ENCODE data around the gene CCDC85A.

DNA sequence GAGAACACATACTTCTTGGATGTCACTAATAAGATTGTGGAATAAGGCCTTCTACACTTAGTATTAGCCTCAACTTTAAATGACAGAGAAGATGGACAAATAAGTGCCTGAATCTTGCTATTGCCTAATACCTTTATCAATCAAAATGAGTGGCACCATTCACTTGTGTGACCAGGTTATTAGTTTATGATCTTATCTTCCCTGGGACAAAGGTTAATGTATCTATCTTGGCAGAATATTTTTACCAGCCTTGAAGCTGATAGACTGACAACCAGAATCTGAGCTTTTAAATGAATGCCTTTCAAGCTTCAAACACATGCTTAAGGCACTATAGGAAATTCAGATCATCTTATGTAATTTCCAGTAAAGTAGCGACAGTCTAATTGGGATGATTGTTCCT is 202.9 kb downstream of the CCDC85A start:
- TF ChIP-seq POLR2AphosphoS5 (IDR thresholded peaks at IDR 0.05; ENCODE audit: low read depth, low read length), result no peak
- no peak for TF ChIP-seq CBX5 (IDR thresholded peaks at IDR 0.05; ENCODE audit: low read depth, low read length)
- TF ChIP-seq EZH2 (IDR thresholded peaks at IDR 0.05; ENCODE audit: low read depth, low read length, severe bottlenecking), result no peak
- TF ChIP-seq SIRT6 (IDR thresholded peaks at IDR 0.05; ENCODE audit: low read length), result no peak
- no peak for TF ChIP-seq CBX8 (IDR thresholded peaks at IDR 0.05; ENCODE audit: borderline replicate concordance, low read depth, low read length)
- TF ChIP-seq POLR2A (IDR thresholded peaks at IDR 0.05; ENCODE audit: control extremely low read depth in 1 of 2, low read depth in 2 of 2, low read length in 2 of 2), result no peak
- TF ChIP-seq, protein P1, sequence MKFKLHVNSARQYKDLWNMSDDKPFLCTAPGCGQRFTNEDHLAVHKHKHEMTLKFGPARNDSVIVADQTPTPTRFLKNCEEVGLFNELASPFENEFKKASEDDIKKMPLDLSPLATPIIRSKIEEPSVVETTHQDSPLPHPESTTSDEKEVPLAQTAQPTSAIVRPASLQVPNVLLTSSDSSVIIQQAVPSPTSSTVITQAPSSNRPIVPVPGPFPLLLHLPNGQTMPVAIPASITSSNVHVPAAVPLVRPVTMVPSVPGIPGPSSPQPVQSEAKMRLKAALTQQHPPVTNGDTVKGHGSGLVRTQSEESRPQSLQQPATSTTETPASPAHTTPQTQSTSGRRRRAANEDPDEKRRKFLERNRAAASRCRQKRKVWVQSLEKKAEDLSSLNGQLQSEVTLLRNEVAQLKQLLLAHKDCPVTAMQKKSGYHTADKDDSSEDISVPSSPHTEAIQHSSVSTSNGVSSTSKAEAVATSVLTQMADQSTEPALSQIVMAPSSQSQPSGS (IDR thresholded peaks at IDR 0.05; ENCODE audit: low read length), result no peak
- TF ChIP-seq, protein P2, sequence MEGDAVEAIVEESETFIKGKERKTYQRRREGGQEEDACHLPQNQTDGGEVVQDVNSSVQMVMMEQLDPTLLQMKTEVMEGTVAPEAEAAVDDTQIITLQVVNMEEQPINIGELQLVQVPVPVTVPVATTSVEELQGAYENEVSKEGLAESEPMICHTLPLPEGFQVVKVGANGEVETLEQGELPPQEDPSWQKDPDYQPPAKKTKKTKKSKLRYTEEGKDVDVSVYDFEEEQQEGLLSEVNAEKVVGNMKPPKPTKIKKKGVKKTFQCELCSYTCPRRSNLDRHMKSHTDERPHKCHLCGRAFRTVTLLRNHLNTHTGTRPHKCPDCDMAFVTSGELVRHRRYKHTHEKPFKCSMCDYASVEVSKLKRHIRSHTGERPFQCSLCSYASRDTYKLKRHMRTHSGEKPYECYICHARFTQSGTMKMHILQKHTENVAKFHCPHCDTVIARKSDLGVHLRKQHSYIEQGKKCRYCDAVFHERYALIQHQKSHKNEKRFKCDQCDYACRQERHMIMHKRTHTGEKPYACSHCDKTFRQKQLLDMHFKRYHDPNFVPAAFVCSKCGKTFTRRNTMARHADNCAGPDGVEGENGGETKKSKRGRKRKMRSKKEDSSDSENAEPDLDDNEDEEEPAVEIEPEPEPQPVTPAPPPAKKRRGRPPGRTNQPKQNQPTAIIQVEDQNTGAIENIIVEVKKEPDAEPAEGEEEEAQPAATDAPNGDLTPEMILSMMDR (IDR thresholded peaks at IDR 0.05; ENCODE audit: control extremely low read depth in 1 of 3, insufficient read depth in 1 of 3, low read depth in 1 of 3, low read length in 3 of 3), result no peak
- no peak for TF ChIP-seq EP300 (IDR thresholded peaks at IDR 0.05; ENCODE audit: borderline replicate concordance in 1 of 2, low read depth in 2 of 2, low read length in 2 of 2)
- no peak for TF ChIP-seq ZNF274 (IDR thresholded peaks at IDR 0.05; ENCODE audit: borderline replicate concordance, extremely low read depth, low read length)
- TF ChIP-seq CEBPB (IDR thresholded peaks at IDR 0.05; ENCODE audit: low read depth, low read length), result no peak
- TF ChIP-seq TAF1 (IDR thresholded peaks at IDR 0.05; ENCODE audit: low read depth, low read length), result no peak
- no peak for TF ChIP-seq GTF2F1 (IDR thresholded peaks at IDR 0.05; ENCODE audit: borderline replicate concordance, low read depth, low read length)
- no peak for TF ChIP-seq JUN (IDR thresholded peaks at IDR 0.05; ENCODE audit: low read depth, low read length)

Data from H1 (cell line).